ENCODE results near the gene PSMA8. TPM values are rescaled to one million over a fixed set of nuclear protein-coding genes. Genes with fewer than 3 reads are reported as not detected.

Gene PSMA8
- total and polyA plus RNA-seq, 2 of the 8 experiments (the other 6 are each of a cell fraction or from before 2014, with no cell fraction given), result not detected

DNA sequence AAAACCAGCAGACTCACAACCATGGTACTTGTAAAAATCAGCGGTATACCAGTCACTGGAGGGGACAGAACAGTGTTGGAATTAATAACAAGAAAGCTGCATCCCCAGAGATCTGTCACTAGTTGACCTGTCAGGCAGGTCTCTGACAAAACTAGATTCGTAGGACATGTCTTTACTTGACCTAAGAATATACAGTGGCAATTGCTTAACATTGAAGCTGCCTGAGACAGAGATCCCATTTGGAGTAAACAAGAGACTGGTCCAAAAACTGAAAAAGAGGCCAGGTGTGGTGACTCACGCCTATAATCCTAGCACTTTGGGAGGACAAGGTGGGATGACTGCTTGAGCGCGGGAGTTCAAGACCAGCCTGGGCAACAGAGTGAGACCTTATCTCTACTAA, 36.1 kb upstream of the PSMA8 start:
- Histone ChIP-seq H2BK5ac (ENCODE audit: low read depth, low read length) (no peak overlapping the region), H3K36me3 (ENCODE audit: control insufficient read depth in 2 of 4, insufficient read depth in 4 of 4, low read length in 3 of 4) (no peaks in the 10 kb centered on the region), H3K9me3 (ENCODE audit: insufficient read depth in 2 of 2, low read depth in 1 of 2, low read length in 1 of 2) (peaks cover 0 to 3% of the 10 kb centered on the region in 2 experiments; a peak in 1 of 4 replicates), H3K27ac (ENCODE audit: low read depth, low read length) (no peak overlapping the region), H4K5ac (ENCODE audit: insufficient read length, low read depth, low read length) (no peak overlapping the region), H4K20me1 (replicated peaks in 1 of 2; ENCODE audit: control insufficient read depth in 1 of 2, insufficient read depth in 2 of 2, low read length in 2 of 2) (no peaks in the 10 kb centered on the region), H2BK120ac (replicated peaks; ENCODE audit: low read depth, low read length) (no peak overlapping the region), H4K91ac (replicated peaks; ENCODE audit: insufficient read length, low read length) (no peak overlapping the region), H3K14ac (ENCODE audit: insufficient read length) (no peak overlapping the region), H2AFZ (ENCODE audit: low read length) (no peak overlapping the region), H2BK12ac (ENCODE audit: low read depth, low read length) (no peak overlapping the region), H3K23ac (ENCODE audit: insufficient read length) (no peak overlapping the region), H2BK15ac (ENCODE audit: low read length) (no peak overlapping the region), H3K79me1 (ENCODE audit: low read depth, low read length) (no peaks in the 10 kb centered on the region), H3K4me3 (ENCODE audit: extremely low read depth in 1 of 4, insufficient read depth in 2 of 4, low read depth in 3 of 4, low read length in 4 of 4) (no peak overlapping the region), H2AK5ac (ENCODE audit: low read depth, low read length) (no peak overlapping the region), H3K4me2 (ENCODE audit: insufficient read depth in 1 of 2, low read depth in 2 of 2, low read length in 2 of 2) (no peak overlapping the region), H3K79me2 (ENCODE audit: control insufficient read depth in 1 of 2, insufficient read depth in 2 of 2, low read length in 2 of 2) (no peaks in the 10 kb centered on the region), H3K9ac (replicated peaks in 1 of 4; ENCODE audit: extremely low read depth in 1 of 4, low read depth in 3 of 4, low read length in 3 of 4) (no peak overlapping the region), H4K8ac (ENCODE audit: extremely low read depth, insufficient read depth, low read length) (no peak overlapping the region), H2BK20ac (ENCODE audit: low read length) (no peak overlapping the region), H3K27me3 (replicated peaks in 1 of 4; ENCODE audit: control insufficient read depth in 3 of 4, extremely low read depth in 1 of 4, insufficient read depth in 3 of 4, low read length in 3 of 4) (no peaks in the 10 kb centered on the region), H3K23me2 (ENCODE audit: low read depth, low read length) (no peaks in the 10 kb centered on the region), H3K4me1 (replicated peaks in 1 of 4; ENCODE audit: control insufficient read depth in 3 of 4, insufficient read depth in 4 of 4, low read length in 3 of 4) (no peaks in the 10 kb centered on the region), H3K18ac (ENCODE audit: extremely low read depth, low read length) (no peak overlapping the region), H3K56ac (replicated peaks; ENCODE audit: insufficient read length, low read depth, low read length) (no peak overlapping the region), H3K4ac (replicated peaks; ENCODE audit: insufficient read length, low read depth, low read length) (no peak overlapping the region)
- FAIRE-seq, result no peak
- WGBS, 2 experiments (ENCODE audit: extremely low coverage in 1 of 2, insufficient coverage in 1 of 2, insufficient read length in 1 of 2, insufficient replicate concordance in 2 of 2, low coverage in 1 of 2, low lambda C conversion rate in 2 of 2, missing lambda C conversion rate in 1 of 2), result 84% methylated on average over 5 of the region's 5 CpGs; no CpG with 5 or more reads in 1 of the 2 experiments
- ChIA-PET POLR2A (ENCODE audit: partially characterized antibody) (no interaction called here), CTCF (ENCODE audit: partially characterized antibody) (no interaction called here)
- DNase-seq (ENCODE audit: low read depth in 1 of 2, low spot score in 2 of 2), result no peak
- TF ChIP-seq HDAC6 (IDR thresholded peaks at IDR 0.05; ENCODE audit: low read depth, low read length), result no peak

Data from H1 (cell line).